Endodermal cell (in vitro differentiated cells): ENCODE results near the gene SLIT3. TPM values are rescaled to one million over a fixed set of nuclear protein-coding genes. Genes with fewer than 3 reads are reported as not detected.

Source experiments
- DNase-seq: peaks from one replicate; pipeline ENCODE4 v3.0.0-alpha.2; 2017
- H3K27ac ChIP-seq: 2 replicates; pipeline ENCODE4 v1.5.1; 2013; ENCODE audit warnings: mild to moderate bottlenecking, low read depth, low read length, moderate library complexity
- H3K27me3 ChIP-seq: 2 replicates; pipeline ENCODE4 v1.6.1; 2013; ENCODE audit warnings: mild to moderate bottlenecking, low read length, moderate library complexity; ENCODE audit not compliant: insufficient read depth, control insufficient read depth, poor library complexity, severe bottlenecking
- H3K36me3 ChIP-seq: 2 replicates; pipeline ENCODE4 v1.7.0; 2013; ENCODE audit warnings: mild to moderate bottlenecking, low read length, moderate library complexity; ENCODE audit not compliant: control insufficient read depth, insufficient read depth
- H3K4me1 ChIP-seq: one replicate; pipeline ENCODE4 v1.7.0; 2013; ENCODE audit warnings: low read length; ENCODE audit not compliant: control insufficient read depth, insufficient read depth
- H3K4me3 ChIP-seq: 2 replicates; pipeline ENCODE4 v1.5.1; 2013; ENCODE audit warnings: mild to moderate bottlenecking, low read length, moderate library complexity
- H3K9ac ChIP-seq: 2 replicates; pipeline ENCODE4 v1.6.1; 2013; ENCODE audit warnings: mild to moderate bottlenecking, low read length, moderate library complexity; ENCODE audit not compliant: poor library complexity, severe bottlenecking; ENCODE audit errors: extremely low read depth
- H3K9me3 ChIP-seq: 2 replicates; pipeline ENCODE4 v1.6.1; 2013; ENCODE audit warnings: mild to moderate bottlenecking, low read length, moderate library complexity; ENCODE audit not compliant: control insufficient read depth
- H3K27ac Mint-ChIP-seq: 2 replicates; pipeline ENCODE4 v1.8.0; 2020; ENCODE audit warnings: mixed read lengths
- H3K27me3 Mint-ChIP-seq: 2 replicates; pipeline ENCODE4 v1.8.0; 2021; ENCODE audit warnings: mild to moderate bottlenecking, mixed read lengths; ENCODE audit not compliant: insufficient read depth
- H3K36me3 Mint-ChIP-seq: 2 replicates; pipeline ENCODE4 v1.8.0; 2020; ENCODE audit warnings: low read depth, mixed read lengths
- H3K4me1 Mint-ChIP-seq: 2 replicates; pipeline ENCODE4 v1.8.0; 2020; ENCODE audit warnings: mixed read lengths
- H3K4me3 Mint-ChIP-seq: 2 replicates; pipeline ENCODE4 v1.8.0; 2020; ENCODE audit warnings: mild to moderate bottlenecking, moderate library complexity, mixed read lengths
- H3K9me3 Mint-ChIP-seq: 2 replicates; pipeline ENCODE4 v1.8.0; 2020; ENCODE audit warnings: mild to moderate bottlenecking, mixed read lengths
- CTCF ChIP-seq: fragments of 200-600 bp; sonication (generic); conservative IDR thresholded peaks from 2 replicates; pipeline ENCODE4 v1.5.0; 2021; ENCODE audit warnings: antibody characterized with exemption, mild to moderate bottlenecking
- WGBS, 2 experiments: methylation state at CpG; one replicate each; pipeline versions ENCODE4 v1.1.5 to v1.1.7; 2013; ENCODE audit warnings: missing lambda C conversion rate in 2 of 2, mixed read lengths in 1 of 2; ENCODE audit not compliant: insufficient coverage in 1 of 2, insufficient read length in 1 of 2; 5-methylcytosine and 5-hydroxymethylcytosine counted together
- total RNA-seq, 2 donors: library from RNA; stranded (reverse); fragmentation: NEBNext Ultra II Directional in 1 of 2; extraction: Animal tissue kit (Norgen Biotek cat#: 25700) in 1 of 2; gene quantifications; 2 replicates in 1 of 2; 3 replicates in 1 of 2; pipeline ENCODE4 v1.2.1, GENCODE V29; 2021

The SLIT3 gene
- total RNA-seq, 2 donors from 2014 or later = 2.5 to 3.4 TPM

- no peaks in the 10 kb centered on the region for H3K36me3 ChIP-seq
- no peaks in the 10 kb centered on the region for H3K9me3 ChIP-seq
- H3K27ac ChIP-seq = no peak overlapping the region
- peaks cover 3% of the 10 kb centered on the region for H3K27me3 Mint-ChIP-seq
- peaks cover 6% of the 10 kb centered on the region for H3K9me3 Mint-ChIP-seq
- H3K4me1 Mint-ChIP-seq = no peaks in the 10 kb centered on the region
- no peak overlapping the region for H3K4me3 Mint-ChIP-seq
- H3K9ac ChIP-seq = no peak overlapping the region
- no peak overlapping the region for H3K27ac Mint-ChIP-seq
- H3K4me1 ChIP-seq = no peaks in the 10 kb centered on the region
- no peaks in the 10 kb centered on the region for H3K36me3 Mint-ChIP-seq
- no peak for DNase-seq
- TF ChIP-seq CTCF = no peak
- H3K4me3 ChIP-seq = no peak overlapping the region
- H3K27me3 ChIP-seq = no peaks in the 10 kb centered on the region
- 87 to 100% methylated on average over 2 to 3 of the region's 3 CpGs for WGBS, 2 experiments
These were observed 676.0 kb downstream of the SLIT3 start for GRCh38 chr5:168624850-168625364.

GRCh38 chr5:168620807-168621206 is 680.1 kb downstream of the SLIT3 start:
- no peaks in the 10 kb centered on the region for H3K9me3 ChIP-seq
- no peak overlapping the region for H3K4me3 ChIP-seq
- DNase-seq = no peak
- no peaks in the 10 kb centered on the region for H3K36me3 ChIP-seq
- H3K9ac ChIP-seq = no peak overlapping the region
- TF ChIP-seq CTCF = no peak
- Mint-ChIP-seq H3K27ac (no peak overlapping the region), H3K27me3 (peaks cover 6% of the 10 kb centered on the region), H3K4me1 (peaks cover 8% of the 10 kb centered on the region), H3K36me3 (no peaks in the 10 kb centered on the region), H3K4me3 (no peak overlapping the region), H3K9me3 (no peaks in the 10 kb centered on the region)
- no peaks in the 10 kb centered on the region for H3K27me3 ChIP-seq
- H3K27ac ChIP-seq = no peak overlapping the region
- WGBS, 2 experiments = 80 to 84% methylated on average over 1 of the region's 1 CpG
- H3K4me1 ChIP-seq = no peaks in the 10 kb centered on the region

- Mint-ChIP-seq H3K4me3 (no peak overlapping the region), H3K9me3 (no peaks in the 10 kb centered on the region), H3K36me3 (no peaks in the 10 kb centered on the region), H3K27me3 (peaks cover 7% of the 10 kb centered on the region), H3K4me1 (peaks cover 8% of the 10 kb centered on the region), H3K27ac (no peak overlapping the region)
- H3K36me3 ChIP-seq = no peaks in the 10 kb centered on the region
- no peak for DNase-seq
- no peak overlapping the region for H3K27ac ChIP-seq
- no peak for TF ChIP-seq CTCF
- H3K4me1 ChIP-seq = no peaks in the 10 kb centered on the region
- 93% methylated on average over 5 to 10 of the region's 10 CpGs for WGBS, 2 experiments
- H3K9ac ChIP-seq = no peak overlapping the region
- no peaks in the 10 kb centered on the region for H3K9me3 ChIP-seq
- no peak overlapping the region for H3K4me3 ChIP-seq
- H3K27me3 ChIP-seq = no peaks in the 10 kb centered on the region
These were observed 686.3 kb downstream of the SLIT3 start for GRCh38 chr5:168614661-168615060.
